GM10266 (cell line): ENCODE data around the gene CFHR1.
"Not testable (repeated sequence)": the region's sequence is repeated elsewhere in the genome, so short reads cannot be mapped to it uniquely, and the experiment has no call there.

Experiments used
- DNase-seq: peaks from one replicate; pipeline ENCODE4 v3.0.0; 2012; ENCODE audit errors: extremely low spot score
- CTCF ChIP-seq: IDR thresholded peaks from 2 replicates; pipeline ENCODE4 v1.5.1; 2012; ENCODE audit warnings: mild to moderate bottlenecking, low read depth; ENCODE audit not compliant: control insufficient read depth, insufficient read depth; ENCODE audit errors: missing control alignments

Gene CFHR1

GRCh38 chr1:196819531-196819930, at the start of gene CFHR1:
Gene CFHR1 (plus strand): TSS chr1:196819731. CDS start chr1:196819845, 114 bp downstream.
- not testable (repeated sequence) for DNase-seq

GRCh38 chr1:196769823-196770222, 49.7 kb upstream of the CFHR1 start:
- DNase-seq: not testable (repeated sequence)

DNA sequence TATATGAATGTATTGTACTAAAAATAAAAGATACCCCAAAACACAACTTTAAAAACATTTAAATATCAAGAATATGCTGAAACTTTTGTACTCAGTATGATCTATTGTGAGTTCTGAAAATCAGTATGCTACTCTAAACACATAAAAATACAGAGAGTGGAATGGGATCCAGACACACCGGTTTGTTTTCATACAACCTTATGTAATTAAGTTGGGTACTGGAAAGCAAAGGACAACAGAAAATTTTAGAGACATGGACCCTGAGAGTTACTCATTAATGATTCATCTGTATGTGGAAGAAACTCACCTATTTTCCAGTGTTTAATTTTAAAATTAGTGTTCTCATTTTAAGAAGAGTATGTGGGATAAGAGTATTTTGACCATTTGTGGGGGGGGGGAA, 45.8 kb upstream of the CFHR1 start:
- no peak for DNase-seq
- no peak for TF ChIP-seq CTCF

- DNase-seq: no peak
- TF ChIP-seq CTCF: no peak
These were observed 45.4 kb upstream of the CFHR1 start for GRCh38 chr1:196774175-196774574.

GRCh38 chr1:196774603-196775002, 44.9 kb upstream of the CFHR1 start, which contains the start of gene CFHR3:
Gene CFHR3 (plus strand): TSS chr1:196774840. CDS start chr1:196774887, 47 bp downstream.
- no peak for TF ChIP-seq CTCF

GRCh38 chr1:196777603-196778002, 41.9 kb upstream of the CFHR1 start:
- TF ChIP-seq CTCF: no peak
- DNase-seq: no peak

More at GRCh38 chr1:196774603-196775002, 44.9 kb upstream of the CFHR1 start, which contains the start of gene CFHR3:
- DNase-seq: no peak

GRCh38 chr1:196779093-196779492, 40.4 kb upstream of the CFHR1 start:
- no peak for TF ChIP-seq CTCF
- DNase-seq: no peak

GRCh38 chr1:196791252-196791651, 28.3 kb upstream of the CFHR1 start:
- not testable (repeated sequence) for DNase-seq

DNA sequence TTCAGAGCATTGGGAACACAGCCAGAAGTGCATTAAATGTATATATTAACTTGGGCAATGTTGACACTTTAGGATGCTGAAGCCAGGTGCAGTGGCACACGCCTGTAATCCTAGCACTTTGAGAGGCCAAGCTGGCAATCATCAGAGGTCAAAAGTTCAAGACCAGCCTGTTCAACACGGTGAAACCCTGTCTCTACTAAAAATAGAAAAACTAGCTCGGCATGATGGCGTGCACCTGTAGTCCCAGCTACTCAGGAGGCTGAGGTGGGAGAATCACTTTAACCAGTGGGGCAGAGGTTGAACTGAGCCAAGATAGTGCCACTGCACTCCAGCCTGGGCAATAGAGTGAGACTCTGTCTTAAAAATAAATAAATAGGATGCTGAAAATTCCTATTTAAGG, 25.4 kb upstream of the CFHR1 start:
- DNase-seq: not testable (repeated sequence)

GRCh38 chr1:196797891-196798290, 21.6 kb upstream of the CFHR1 start:
- no peak for TF ChIP-seq CTCF
- DNase-seq: no peak

DNA sequence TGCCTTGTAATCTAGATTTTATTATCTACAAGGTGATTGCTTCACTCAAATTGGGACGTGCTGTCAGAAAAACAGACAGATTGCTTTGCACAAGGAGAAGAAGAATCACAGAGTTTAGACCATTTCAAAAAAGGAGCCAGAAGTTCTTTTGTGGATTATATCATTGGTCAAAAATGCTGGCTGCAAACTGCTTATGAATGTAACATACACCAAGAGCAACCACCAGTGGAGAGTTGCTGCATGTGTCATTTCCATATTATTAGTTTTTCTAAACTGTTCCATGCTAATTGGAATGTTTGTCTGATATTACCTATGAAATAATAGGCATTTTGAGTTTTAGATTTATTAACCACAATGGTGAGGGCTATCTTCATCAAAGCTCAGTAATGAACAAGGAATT, 17.6 kb upstream of the CFHR1 start:
- not testable (repeated sequence) for DNase-seq
